K562 treated with DMSO at 1 percent for 4 hours (cell line): ENCODE measurements around the gene KRTAP12-3. TPM values are rescaled to one million over a fixed set of nuclear protein-coding genes. Genes with fewer than 3 reads are reported as not detected.

Source experiments
- total RNA-seq: library from RNA; unstranded; fragments of 300-600 nt; gene quantifications from 2 replicates; pipeline ENCODE4 v1.2.3, GENCODE V29; 2022; ENCODE audit not compliant: insufficient read depth

The KRTAP12-3 gene
- not detected in 2 replicates for total RNA-seq

DNA sequence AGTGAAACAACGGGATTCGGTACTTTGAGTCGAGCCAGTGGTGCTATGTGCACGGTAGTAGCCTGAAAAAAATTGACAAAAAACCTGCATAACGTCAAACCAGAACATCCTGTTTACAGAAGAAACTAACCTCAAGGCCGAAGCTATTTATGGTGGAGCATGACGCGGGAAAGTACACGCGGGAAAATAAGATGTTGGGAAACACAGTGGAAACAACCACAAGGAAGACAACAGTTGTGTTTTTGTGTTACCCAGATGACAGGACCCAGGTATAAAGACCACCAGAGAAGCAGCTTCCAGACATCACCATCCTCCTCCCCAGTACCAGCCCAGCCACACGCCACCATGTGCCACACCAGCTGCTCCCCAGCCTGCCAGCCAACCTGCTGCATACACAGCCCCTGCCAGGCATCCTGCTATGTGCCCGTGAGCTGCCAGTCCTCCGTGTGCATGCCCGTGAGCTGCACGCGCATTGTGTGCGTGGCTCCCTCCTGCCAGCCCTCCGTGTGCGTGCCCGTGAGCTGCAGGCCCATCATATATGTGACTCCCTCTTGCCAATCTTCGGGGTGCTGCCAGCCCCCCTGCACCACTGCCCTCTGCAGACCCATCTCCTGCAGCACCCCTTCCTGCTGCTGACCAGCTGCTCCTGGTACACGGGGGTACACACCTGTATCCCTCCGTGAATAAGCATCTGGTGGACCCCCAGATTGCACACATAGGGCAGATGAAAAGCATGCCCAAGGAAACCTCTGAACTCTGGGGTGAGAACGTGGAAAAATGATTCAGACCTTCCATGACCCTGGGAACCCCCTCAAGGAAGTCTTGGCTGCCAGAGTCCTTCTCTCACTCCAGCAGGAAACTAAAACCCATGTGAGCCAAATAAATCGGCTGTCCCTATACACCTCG, at the start of gene KRTAP12-3:
KRTAP12-3 (plus strand) TSS at position 298 of the 906 bp plus-strand sequence; CDS start at position 346, 48 bp downstream.

DNA sequence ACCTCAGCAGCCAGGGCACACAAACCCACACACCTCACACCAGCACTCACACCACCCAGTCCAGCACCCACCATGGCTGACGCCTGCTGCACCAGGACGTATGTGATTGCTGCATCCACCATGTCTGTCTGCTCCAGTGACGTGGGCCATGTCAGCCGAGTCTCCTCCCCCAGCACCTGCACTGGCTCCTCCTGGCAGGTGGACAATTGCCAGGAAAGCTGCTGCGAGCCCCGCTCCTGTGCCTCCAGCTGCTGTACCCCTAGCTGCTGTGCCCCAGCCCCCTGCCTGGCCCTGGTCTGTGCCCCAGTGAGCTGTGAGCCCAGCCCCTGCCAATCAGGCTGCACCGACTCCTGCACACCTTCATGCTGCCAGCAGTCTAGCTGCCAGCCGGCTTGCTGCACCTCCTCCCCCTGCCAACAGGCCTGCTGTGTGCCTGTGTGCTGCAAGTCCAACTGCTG, 45.7 kb upstream of the KRTAP12-3 start, which contains the start of gene KRTAP10-8:
KRTAP10-8 (plus strand) TSS at position 51 of the 458 bp plus-strand sequence; CDS start at position 73, 22 bp downstream.

DNA sequence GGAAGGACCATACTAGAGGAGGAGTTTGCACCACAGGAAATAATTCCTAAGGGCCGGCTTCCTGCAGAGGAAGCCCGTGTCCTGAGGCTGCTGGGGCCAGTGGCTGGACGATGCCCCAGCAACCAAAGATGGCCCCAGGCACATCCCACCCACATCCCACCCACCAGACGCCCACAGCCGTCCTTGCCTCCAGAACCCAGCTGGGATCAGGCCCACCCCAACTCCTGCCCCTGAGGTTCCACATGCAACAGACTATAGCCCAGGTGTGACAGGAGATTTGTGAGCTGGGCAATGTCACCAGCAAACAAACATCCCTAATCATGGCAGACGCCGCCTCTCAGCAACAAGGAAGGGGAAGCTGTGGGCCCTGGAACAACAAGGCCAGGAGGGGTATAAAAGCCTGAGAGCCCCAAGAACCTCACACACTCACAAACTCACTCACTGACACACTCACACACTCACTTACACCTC, 31.0 kb upstream of the KRTAP12-3 start, which contains the start of gene KRTAP10-9:
KRTAP10-9 (plus strand) TSS at position 421 of the 471 bp plus-strand sequence. CDS start 79 bp downstream, outside the sequence.

GRCh38 chr21:44637018-44637850, 20.5 kb upstream of the KRTAP12-3 start, which contains the start of gene KRTAP10-10:
Gene KRTAP10-10, plus strand, starts transcription at chr21:44637356. Its CDS starts 62 bp downstream, at chr21:44637418.

DNA sequence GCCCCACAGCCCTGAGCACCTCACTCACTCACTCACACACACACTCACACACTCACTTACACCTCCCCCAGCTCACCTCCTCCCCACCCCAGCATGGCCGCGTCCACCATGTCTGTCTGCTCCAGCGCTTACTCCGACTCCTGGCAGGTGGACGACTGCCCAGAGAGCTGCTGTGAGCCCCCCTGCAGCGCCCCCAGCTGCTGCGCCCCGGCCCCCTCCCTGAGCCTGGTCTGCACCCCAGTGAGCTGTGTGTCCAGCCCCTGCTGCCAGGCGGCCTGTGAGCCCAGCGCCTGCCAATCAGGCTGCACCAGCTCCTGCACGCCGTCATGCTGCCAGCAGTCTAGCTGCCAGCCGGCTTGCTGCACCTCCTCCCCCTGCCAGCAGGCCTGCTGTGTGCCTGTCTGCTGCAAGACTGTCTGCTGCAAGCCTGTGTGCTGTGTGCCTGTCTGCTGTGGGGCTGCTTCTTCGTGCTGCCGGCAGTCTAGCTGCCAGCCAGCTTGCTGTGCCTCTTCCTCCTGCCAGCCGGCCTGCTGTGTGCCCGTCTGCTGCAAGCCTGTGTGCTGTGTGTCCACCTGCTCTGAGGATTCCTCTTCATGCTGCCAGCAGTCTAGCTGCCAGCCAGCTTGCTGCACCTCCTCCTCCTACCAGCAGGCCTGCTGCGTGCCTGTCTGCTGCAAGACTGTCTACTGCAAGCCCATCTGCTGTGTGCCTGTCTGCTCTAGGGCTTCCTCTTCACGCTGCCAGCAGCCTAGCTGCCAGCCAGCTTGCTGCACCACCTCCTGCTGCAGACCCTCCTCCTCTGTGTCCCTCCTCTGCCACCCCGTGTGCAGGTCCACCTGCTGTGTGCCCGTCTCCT, 11.1 kb upstream of the KRTAP12-3 start, which contains the start of gene KRTAP10-11:
KRTAP10-11 (plus strand) TSS at position 49 of the 856 bp plus-strand sequence; CDS start at position 94, 45 bp downstream.

GRCh38 chr21:44654576-44655175, 3.1 kb upstream of the KRTAP12-3 start, which contains the start of gene KRTAP12-4:
Gene KRTAP12-4, minus strand, starts transcription at chr21:44654659. Its CDS starts 45 bp downstream, at chr21:44654614.

GRCh38 chr21:44666401-44667320, 8.9 kb downstream of the KRTAP12-3 start, which contains the start of gene KRTAP12-2:
Gene KRTAP12-2, minus strand, starts transcription at chr21:44666927. Its CDS starts 41 bp downstream, at chr21:44666886.

DNA sequence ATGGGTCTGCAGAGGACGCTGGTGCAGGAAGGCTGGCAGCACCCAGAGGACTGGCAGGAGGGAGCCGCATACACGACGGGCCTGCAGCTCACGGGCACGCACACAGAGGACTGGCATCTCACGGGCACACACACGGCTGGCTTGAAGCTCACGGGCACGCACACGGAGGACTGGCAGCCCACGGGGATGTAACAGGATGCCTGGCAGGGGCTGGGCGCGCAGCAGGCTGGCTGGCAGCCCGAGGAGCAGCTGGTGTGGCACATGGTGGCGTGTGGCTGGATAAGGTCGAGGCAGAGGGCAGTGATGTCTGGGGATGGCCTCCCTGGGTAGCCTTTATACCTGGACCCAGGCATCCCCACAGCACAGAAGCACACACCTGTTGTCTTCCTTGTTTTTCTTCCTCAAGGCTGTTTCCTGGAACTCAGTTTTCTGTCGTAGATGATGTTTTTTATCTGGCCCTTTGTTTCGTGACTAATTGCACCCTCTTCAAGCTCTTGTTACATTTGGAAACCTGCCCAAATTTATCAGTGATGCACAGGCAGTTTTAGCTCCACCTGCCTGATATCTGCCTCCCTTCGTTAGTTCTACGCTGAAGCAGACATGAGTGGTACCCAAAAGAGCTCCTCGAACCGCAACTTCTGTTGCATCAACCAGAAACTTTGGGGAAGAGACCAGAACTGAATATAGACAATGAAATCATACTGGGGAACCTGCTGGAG, 24.3 kb downstream of the KRTAP12-3 start, which contains the start of gene KRTAP12-1:
KRTAP12-1 (minus strand) TSS at position 303 of the 719 bp plus-strand sequence; CDS start at position 263, 40 bp downstream.

DNA sequence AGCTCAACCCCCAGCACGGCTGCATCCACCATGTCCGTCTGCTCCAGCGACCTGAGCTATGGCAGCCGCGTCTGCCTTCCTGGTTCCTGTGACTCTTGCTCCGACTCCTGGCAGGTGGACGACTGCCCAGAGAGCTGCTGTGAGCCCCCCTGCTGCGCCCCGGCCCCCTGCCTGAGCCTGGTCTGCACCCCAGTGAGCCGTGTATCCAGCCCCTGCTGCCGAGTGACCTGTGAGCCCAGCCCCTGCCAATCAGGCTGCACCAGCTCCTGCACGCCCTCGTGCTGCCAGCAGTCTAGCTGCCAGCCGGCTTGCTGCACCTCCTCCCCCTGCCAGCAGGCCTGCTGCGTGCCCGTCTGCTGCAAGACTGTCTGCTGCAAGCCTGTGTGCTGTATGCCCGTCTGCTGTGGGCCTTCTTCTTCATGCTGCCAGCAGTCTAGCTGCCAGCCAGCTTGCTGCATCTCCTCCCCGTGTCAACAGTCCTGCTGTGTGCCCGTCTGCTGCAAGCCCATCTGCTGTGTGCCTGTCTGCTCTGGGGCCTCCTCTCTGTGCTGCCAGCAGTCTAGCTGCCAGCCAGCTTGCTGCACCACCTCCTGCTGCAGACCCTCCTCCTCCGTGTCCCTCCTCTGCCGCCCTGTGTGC, 39.6 kb downstream of the KRTAP12-3 start, which contains the start of gene KRTAP10-12:
KRTAP10-12 (plus strand) TSS at position 1 of the 639 bp plus-strand sequence; CDS start at position 31, 30 bp downstream.

Other genes starting within 250 kb of the KRTAP12-3 start
- not detected in 2 replicates for gene LRRC3, start 202.4 kb upstream of the KRTAP12-3 start, total RNA-seq
- gene KRTAP10-1, start 117.7 kb upstream of the KRTAP12-3 start, total RNA-seq: not detected in 2 replicates
- not detected in 2 replicates for gene KRTAP10-2, start 106.4 kb upstream of the KRTAP12-3 start, total RNA-seq
- gene KRTAP10-3, start 99.1 kb upstream of the KRTAP12-3 start, total RNA-seq: not detected in 2 replicates
- not detected in 2 replicates for gene KRTAP10-4, start 84.2 kb upstream of the KRTAP12-3 start, total RNA-seq
- gene KRTAP10-5, start 77.3 kb upstream of the KRTAP12-3 start, total RNA-seq: not detected in 2 replicates
- not detected in 2 replicates for gene KRTAP10-6, start 65.4 kb upstream of the KRTAP12-3 start, total RNA-seq
- gene KRTAP10-7, start 57.3 kb upstream of the KRTAP12-3 start, total RNA-seq: not detected in 2 replicates
- gene KRTAP10-8, start 45.9 kb upstream of the KRTAP12-3 start, total RNA-seq: not detected in 2 replicates
- gene KRTAP10-9, start 30.8 kb upstream of the KRTAP12-3 start, total RNA-seq: not detected in 2 replicates
- not detected in 2 replicates for gene KRTAP10-10, start 20.6 kb upstream of the KRTAP12-3 start, total RNA-seq
- not detected in 2 replicates for gene KRTAP10-11, start 11.5 kb upstream of the KRTAP12-3 start, total RNA-seq
- not detected in 2 replicates for gene KRTAP12-4, start 3.3 kb upstream of the KRTAP12-3 start, total RNA-seq
- gene KRTAP12-2, start 9.0 kb downstream of the KRTAP12-3 start, total RNA-seq: not detected in 2 replicates
- gene KRTAP12-1, start 24.2 kb downstream of the KRTAP12-3 start, total RNA-seq: not detected in 2 replicates
- not detected in 2 replicates for gene KRTAP10-12, start 39.2 kb downstream of the KRTAP12-3 start, total RNA-seq
- gene TSPEAR, start 53.6 kb downstream of the KRTAP12-3 start, total RNA-seq: not detected in 2 replicates
- 47.5 and 77.0 TPM in 2 replicates for gene UBE2G2, start 143.9 kb downstream of the KRTAP12-3 start, total RNA-seq
- gene SUMO3, start 160.1 kb downstream of the KRTAP12-3 start, total RNA-seq: 106 and 115 TPM in 2 replicates
- gene PTTG1IP, start 215.8 kb downstream of the KRTAP12-3 start, total RNA-seq: 141 and 163 TPM in 2 replicates